Measurements from ENCODE around the gene PLEKHF1.
A peak's percentile ranks its signal among the peaks of the same experiment; 100 is the strongest.
"Not testable (repeated sequence)": the region's sequence is repeated elsewhere in the genome, so short reads cannot be mapped to it uniquely, and the experiment has no call there.

The PLEKHF1 gene

GRCh38 chr19:29706635-29707034 lies 41.4 kb downstream of the PLEKHF1 start:
- Histone ChIP-seq H3K36me3 (ENCODE audit: control insufficient read depth, insufficient read depth, low read length) (peaks cover 22% of the 10 kb centered on the region), H3K4me1 (ENCODE audit: control insufficient read depth, insufficient read depth, low read length) (no peaks in the 10 kb centered on the region), H3K27ac (ENCODE audit: low read depth, low read length) (no peak overlapping the region), H3K4me3 (ENCODE audit: low read length) (no peak overlapping the region), H3K27me3 (ENCODE audit: control insufficient read depth, insufficient read depth, low read length) (no peaks in the 10 kb centered on the region), H3K9ac (ENCODE audit: low read length) (no peak overlapping the region)

GRCh38 chr19:29708554-29709439 lies 43.5 kb downstream of the PLEKHF1 start:
- H3K36me3 ChIP-seq (ENCODE audit: control insufficient read depth, insufficient read depth, low read length): peaks cover 19% of the 10 kb centered on the region
- H3K27me3 ChIP-seq (ENCODE audit: control insufficient read depth, insufficient read depth, low read length): no peaks in the 10 kb centered on the region
- H3K27ac ChIP-seq (ENCODE audit: low read depth, low read length): no peak overlapping the region
- H3K9ac ChIP-seq (ENCODE audit: low read length): no peak overlapping the region
- H3K4me1 ChIP-seq (ENCODE audit: control insufficient read depth, insufficient read depth, low read length): peaks cover under 1% of the 10 kb centered on the region
- peak overlapping the region; percentile 26 for H3K4me3 ChIP-seq (ENCODE audit: low read length)

- H3K4me1 ChIP-seq (ENCODE audit: control insufficient read depth, insufficient read depth, low read length); H3K9ac ChIP-seq (ENCODE audit: low read length); H3K27ac ChIP-seq (ENCODE audit: low read depth, low read length); H3K4me3 ChIP-seq (ENCODE audit: low read length); H3K27me3 ChIP-seq (ENCODE audit: control insufficient read depth, insufficient read depth, low read length): not testable (repeated sequence)
- peaks cover 19% of the 10 kb centered on the region for H3K36me3 ChIP-seq (ENCODE audit: control insufficient read depth, insufficient read depth, low read length)
These were observed 44.2 kb downstream of the PLEKHF1 start for GRCh38 chr19:29709440-29709798.

DNA sequence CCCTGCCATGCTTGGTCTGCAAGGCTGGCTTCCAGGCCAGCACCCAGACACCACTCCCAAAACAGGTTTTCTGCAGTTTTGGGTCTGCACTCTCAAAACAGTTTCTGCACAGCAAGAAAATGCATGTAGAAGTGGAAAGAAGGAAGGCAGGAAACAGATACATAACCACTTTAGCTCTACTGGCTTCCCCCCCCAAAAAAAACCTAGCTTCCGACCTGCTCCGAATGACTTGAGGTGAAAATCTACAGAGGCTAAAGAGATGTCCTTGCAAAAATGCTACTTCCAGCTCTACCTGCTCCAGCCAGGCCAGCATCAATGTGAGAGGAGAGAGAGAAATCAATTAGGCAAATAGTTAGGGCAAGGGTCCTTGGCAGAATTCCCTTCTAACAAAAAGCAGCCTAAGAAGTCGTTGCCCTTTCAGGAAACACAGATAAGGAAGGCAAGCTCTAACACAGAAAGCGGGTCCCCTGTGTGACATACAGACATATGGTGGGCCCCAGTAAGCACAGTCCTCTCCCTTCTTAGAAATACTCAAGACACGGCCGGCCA lies 46.4 kb downstream of the PLEKHF1 start:
- Histone ChIP-seq H3K9ac (ENCODE audit: low read length) (no peak overlapping the region), H3K27me3 (ENCODE audit: control insufficient read depth, insufficient read depth, low read length) (no peaks in the 10 kb centered on the region), H3K4me3 (ENCODE audit: low read length) (no peak overlapping the region), H3K27ac (ENCODE audit: low read depth, low read length) (no peak overlapping the region), H3K36me3 (ENCODE audit: control insufficient read depth, insufficient read depth, low read length) (peaks cover 11% of the 10 kb centered on the region), H3K4me1 (ENCODE audit: control insufficient read depth, insufficient read depth, low read length) (peaks cover 10% of the 10 kb centered on the region)

DNA sequence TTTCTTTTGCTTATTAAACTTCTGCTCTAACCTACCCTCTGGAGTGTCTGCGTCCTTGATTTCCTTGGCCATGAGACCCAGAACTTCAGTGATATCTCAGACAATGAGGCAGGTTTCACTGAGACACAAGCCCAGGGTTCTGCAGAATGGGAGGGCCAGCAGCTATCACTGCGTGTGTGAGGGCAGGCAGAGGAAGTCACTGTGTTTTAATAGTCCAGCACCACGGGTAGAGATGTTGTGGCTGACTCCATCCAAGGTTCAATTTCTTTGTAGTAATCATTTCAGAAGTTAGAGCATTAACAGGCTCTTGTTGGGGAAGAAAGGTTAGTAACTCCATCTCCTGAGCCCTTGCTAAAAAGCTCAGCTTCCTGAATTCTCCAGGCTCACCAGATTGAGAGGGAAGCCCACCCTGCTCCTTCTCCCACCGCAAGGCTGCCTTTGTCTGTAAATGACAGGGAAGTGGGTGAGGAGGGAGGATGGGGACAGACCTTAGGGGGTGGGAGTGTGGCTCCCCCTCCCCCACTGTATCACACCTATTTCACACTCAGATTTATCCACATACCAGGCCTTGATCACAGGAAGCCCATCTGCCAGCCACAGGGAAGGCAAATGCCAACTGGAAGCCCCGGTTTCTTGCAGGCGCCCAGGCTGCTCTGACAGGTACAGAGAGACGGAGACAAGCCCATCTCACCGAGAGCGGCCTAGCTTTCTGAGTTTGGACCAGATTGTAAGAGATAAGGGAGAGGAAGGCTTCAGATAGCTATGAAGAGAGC lies 47.7 kb downstream of the PLEKHF1 start:
- no peaks in the 10 kb centered on the region for H3K27me3 ChIP-seq (ENCODE audit: control insufficient read depth, insufficient read depth, low read length)
- H3K36me3 ChIP-seq (ENCODE audit: control insufficient read depth, insufficient read depth, low read length): peaks cover 2% of the 10 kb centered on the region
- H3K27ac ChIP-seq (ENCODE audit: low read depth, low read length): no peak overlapping the region
- H3K4me3 ChIP-seq (ENCODE audit: low read length): no peak overlapping the region
- H3K9ac ChIP-seq (ENCODE audit: low read length): no peak overlapping the region
- H3K4me1 ChIP-seq (ENCODE audit: control insufficient read depth, insufficient read depth, low read length): peaks cover 10% of the 10 kb centered on the region

GRCh38 chr19:29714371-29714952 lies 49.2 kb downstream of the PLEKHF1 start:
- H3K4me1 ChIP-seq (ENCODE audit: control insufficient read depth, insufficient read depth, low read length): peaks cover 10% of the 10 kb centered on the region
- no peaks in the 10 kb centered on the region for H3K27me3 ChIP-seq (ENCODE audit: control insufficient read depth, insufficient read depth, low read length)
- peak overlapping the region; percentile 97 for H3K27ac ChIP-seq (ENCODE audit: low read depth, low read length)
- peaks cover 2% of the 10 kb centered on the region for H3K36me3 ChIP-seq (ENCODE audit: control insufficient read depth, insufficient read depth, low read length)
- H3K4me3 ChIP-seq (ENCODE audit: low read length): peak overlapping the region; percentile 93
- H3K9ac ChIP-seq (ENCODE audit: low read length): peak overlapping the region; percentile 90

DNA sequence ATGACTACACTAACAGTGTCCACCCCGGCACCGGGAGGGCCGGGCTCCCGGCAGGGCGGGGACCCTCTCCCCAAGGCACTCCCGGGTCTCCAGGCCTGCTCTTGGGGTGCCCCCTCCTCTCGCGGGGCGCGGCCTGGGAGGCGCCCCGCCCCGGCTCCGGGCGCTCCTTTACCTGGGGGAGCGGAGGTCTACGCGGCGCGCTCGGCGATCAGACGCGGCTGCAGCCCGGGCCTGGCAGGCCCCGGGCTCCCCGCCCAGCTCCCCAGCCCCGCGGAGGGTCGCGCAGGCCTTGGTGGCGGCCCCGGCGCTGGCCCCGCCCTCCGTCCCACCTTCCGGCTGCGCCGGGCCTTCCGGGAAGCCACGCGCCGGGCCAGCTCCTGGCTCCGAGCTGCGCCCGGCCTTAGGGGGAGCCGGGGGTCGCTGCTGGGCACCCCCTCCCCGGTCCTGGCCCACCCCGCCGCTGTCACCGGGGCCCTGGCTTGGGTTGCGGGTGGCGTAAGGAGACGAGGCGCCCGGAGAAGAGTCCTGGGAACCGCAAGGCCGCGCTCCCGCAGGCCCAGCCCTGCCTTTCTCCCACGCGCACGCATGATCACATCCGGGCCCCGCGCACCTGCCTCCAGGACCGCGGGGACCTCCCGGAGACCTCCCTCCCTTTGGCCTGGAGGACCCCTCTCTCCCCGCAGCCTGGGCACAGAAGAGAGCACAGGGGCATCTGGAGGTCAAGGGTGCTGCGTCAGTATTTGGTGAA lies 49.9 kb downstream of the PLEKHF1 start, which contains the start of gene C19orf12:
TSS of gene C19orf12 (minus strand) at position 309 of the 748 bp plus-strand sequence. CDS start 6,848 bp downstream, outside the sequence.
- Histone ChIP-seq H3K4me1 (ENCODE audit: control insufficient read depth, insufficient read depth, low read length) (peaks cover 10% of the 10 kb centered on the region), H3K9ac (ENCODE audit: low read length) (peak within 1 kb of the TSS; percentile 90), H3K27me3 (ENCODE audit: control insufficient read depth, insufficient read depth, low read length) (no peaks in the 10 kb centered on the region), H3K4me3 (ENCODE audit: low read length) (peak within 1 kb of the TSS; percentile 93), H3K36me3 (ENCODE audit: control insufficient read depth, insufficient read depth, low read length) (peaks cover 2% of the 10 kb centered on the region), H3K27ac (ENCODE audit: low read depth, low read length) (peak within 1 kb of the TSS; percentile 97)

DNA sequence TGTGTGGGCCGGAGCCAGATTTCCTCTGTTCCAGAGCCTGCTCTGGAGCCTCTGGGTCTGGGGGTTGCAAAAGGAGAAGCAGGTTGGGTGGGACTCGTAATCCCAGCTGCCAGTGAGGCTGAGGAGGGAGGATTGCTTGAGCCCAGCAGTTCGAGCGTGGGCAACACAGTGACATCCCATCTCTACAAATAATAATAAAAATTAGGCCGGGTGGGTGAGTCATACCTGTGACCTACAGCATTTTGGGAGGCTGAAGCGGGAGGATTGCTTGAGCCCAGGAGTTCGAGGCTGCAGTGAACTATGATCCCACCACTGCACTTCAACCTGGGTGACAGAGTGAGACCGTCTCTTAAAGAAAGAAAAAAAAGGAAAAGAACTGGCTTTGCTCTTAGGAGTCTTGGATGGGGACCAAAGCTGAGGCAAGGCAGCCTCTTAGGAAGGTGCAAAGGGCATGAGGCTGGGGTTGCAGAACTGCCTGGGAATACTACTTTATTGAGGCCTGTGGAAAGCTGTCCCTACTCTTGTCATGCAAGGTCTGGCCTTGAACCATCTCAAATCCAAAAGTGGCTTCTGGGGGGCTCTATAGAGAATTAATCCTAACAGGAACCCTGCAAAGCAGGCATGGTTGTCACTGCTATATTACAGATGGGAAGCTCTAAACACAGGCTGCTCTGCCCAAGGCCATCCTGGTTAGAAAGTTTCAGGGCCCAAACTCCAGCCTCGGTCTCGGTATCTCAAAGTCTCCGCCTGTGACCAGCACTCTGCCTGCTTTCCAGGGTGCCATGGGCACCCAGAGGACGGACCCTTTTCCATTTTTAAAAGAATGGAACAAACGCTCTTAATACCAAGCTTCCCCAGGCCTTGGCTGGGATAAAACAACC lies 50.7 kb downstream of the PLEKHF1 start:
- Histone ChIP-seq H3K9ac (ENCODE audit: low read length) (peak overlapping the region; percentile 90), H3K4me1 (ENCODE audit: control insufficient read depth, insufficient read depth, low read length) (peaks cover 10% of the 10 kb centered on the region), H3K4me3 (ENCODE audit: low read length) (peak overlapping the region; percentile 93), H3K36me3 (ENCODE audit: control insufficient read depth, insufficient read depth, low read length) (peaks cover 2% of the 10 kb centered on the region), H3K27me3 (ENCODE audit: control insufficient read depth, insufficient read depth, low read length) (no peaks in the 10 kb centered on the region), H3K27ac (ENCODE audit: low read depth, low read length) (peak overlapping the region; percentile 97)

GRCh38 chr19:29717051-29717450 lies 51.8 kb downstream of the PLEKHF1 start:
- no peaks in the 10 kb centered on the region for H3K27me3 ChIP-seq (ENCODE audit: control insufficient read depth, insufficient read depth, low read length)
- no peak overlapping the region for H3K9ac ChIP-seq (ENCODE audit: low read length)
- peaks cover 10% of the 10 kb centered on the region for H3K4me1 ChIP-seq (ENCODE audit: control insufficient read depth, insufficient read depth, low read length)
- no peak overlapping the region for H3K27ac ChIP-seq (ENCODE audit: low read depth, low read length)
- H3K36me3 ChIP-seq (ENCODE audit: control insufficient read depth, insufficient read depth, low read length): peaks cover 2% of the 10 kb centered on the region
- no peak overlapping the region for H3K4me3 ChIP-seq (ENCODE audit: low read length)

GRCh38 chr19:29724102-29724641 lies 58.9 kb downstream of the PLEKHF1 start:
- Histone ChIP-seq H3K27ac (ENCODE audit: low read depth, low read length) (no peak overlapping the region), H3K9ac (ENCODE audit: low read length) (no peak overlapping the region), H3K27me3 (ENCODE audit: control insufficient read depth, insufficient read depth, low read length) (peaks cover 5% of the 10 kb centered on the region), H3K4me3 (ENCODE audit: low read length) (no peak overlapping the region), H3K4me1 (ENCODE audit: control insufficient read depth, insufficient read depth, low read length) (no peaks in the 10 kb centered on the region), H3K36me3 (ENCODE audit: control insufficient read depth, insufficient read depth, low read length) (no peaks in the 10 kb centered on the region)

DNA sequence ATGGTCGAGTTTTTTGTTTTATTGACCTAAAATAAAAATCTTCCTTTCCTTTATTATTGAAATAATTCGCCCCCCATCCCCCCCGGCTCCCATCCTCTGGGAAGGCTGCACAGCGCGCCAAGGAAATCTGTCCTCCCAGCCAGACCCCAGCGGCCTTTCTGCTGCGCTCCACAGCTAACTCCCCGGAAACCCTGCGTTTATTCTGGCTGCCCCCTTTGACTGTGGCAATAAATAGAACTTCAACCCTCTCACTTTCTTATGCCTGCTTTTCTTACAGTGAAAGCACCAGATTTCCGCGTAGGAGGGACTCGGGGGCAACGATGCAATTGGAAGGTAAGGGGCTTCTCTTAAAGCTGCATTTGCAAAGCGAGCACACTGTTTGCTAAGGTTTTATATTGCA lies 59.5 kb downstream of the PLEKHF1 start:
- Histone ChIP-seq H3K27ac (ENCODE audit: low read depth, low read length) (no peak overlapping the region), H3K4me3 (ENCODE audit: low read length) (no peak overlapping the region), H3K36me3 (ENCODE audit: control insufficient read depth, insufficient read depth, low read length) (no peaks in the 10 kb centered on the region), H3K4me1 (ENCODE audit: control insufficient read depth, insufficient read depth, low read length) (no peaks in the 10 kb centered on the region), H3K27me3 (ENCODE audit: control insufficient read depth, insufficient read depth, low read length) (peaks cover 5% of the 10 kb centered on the region), H3K9ac (ENCODE audit: low read length) (no peak overlapping the region)
